NCI-H146 (cell line): ENCODE measurements around the gene MRPL42.
"Not testable (repeated sequence)": the region's sequence is repeated elsewhere in the genome, so short reads cannot be mapped to it uniquely, and the experiment has no call there.

Source experiments
- DNase-seq: peaks from one replicate; lab custom pipeline; 2025; lab: John Stamatoyannopoulos, UW

Gene MRPL42

DNA sequence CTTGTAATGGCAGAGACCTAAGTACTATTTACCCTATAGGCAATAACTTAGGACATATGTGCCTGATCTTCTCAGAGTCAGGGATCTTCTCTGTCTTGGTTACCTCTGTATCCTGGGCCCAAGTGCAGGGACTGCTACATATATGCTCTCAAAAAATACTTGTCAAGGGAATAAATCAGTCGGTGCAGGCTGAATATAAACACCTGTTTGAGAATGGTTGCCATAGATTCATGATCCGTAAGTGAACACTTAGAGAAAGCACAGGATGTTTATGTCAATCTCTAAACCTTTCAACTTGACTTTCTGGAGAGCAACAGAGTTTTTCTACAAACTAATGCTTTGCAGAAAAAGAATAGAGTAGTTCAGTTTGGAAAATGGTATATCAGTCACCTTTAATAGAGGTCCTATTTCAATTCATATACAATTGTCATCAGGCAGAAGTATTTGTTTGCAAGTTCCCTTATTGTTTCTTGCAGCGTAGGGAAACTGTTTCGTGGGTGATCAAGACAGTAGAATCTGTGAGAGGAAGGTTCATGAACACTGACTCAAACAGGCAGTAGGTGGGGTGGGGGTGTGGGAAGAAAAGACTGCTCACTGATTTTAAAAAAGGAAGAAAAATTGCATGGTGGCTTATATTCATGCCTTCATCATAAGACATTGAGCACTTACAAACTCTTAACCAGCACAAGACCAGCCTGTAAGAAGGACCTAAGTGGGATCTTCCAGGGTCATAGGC lies 19.6 kb upstream of the MRPL42 start:
- DNase-seq, result no peak

DNA sequence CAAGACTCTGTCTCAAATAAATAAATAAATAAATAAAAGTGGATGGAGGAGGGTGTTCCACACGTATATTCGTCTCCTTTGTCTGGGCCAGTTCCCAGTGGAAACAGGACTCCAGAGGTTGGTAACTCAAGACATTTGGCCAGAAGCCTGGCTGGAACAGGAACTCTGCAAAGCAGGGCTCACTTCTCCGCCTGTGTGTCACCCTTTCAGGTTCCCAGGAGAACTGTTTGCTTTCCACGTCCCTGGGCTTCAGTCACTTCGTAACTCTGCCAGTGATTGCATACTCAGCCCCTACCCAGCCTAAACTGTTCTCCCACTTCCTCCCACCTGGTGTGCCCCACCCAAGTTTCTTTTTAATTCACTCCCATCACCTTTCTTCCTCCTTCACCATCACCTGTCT lies 18.5 kb upstream of the MRPL42 start:
- DNase-seq, result no peak

DNA sequence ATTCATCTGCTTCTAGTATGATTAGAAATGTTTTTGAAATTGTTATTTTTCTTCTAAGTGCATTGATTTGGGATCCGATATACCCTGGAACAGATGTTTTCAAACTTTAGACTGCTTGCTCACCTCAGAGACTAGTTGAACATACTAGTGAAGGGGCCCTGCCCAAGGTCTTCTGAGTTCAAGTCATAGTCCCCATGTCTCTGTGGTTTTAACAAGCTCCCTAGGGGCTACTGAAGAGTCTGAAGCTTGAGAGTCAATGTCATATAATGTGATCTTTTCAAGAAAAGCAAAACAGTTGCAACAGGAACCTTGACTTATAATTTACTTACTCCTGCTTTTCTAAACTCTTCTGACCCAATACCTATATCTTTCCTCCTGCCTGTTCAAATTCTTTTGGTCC lies 18.0 kb upstream of the MRPL42 start:
- DNase-seq, result no peak

DNA sequence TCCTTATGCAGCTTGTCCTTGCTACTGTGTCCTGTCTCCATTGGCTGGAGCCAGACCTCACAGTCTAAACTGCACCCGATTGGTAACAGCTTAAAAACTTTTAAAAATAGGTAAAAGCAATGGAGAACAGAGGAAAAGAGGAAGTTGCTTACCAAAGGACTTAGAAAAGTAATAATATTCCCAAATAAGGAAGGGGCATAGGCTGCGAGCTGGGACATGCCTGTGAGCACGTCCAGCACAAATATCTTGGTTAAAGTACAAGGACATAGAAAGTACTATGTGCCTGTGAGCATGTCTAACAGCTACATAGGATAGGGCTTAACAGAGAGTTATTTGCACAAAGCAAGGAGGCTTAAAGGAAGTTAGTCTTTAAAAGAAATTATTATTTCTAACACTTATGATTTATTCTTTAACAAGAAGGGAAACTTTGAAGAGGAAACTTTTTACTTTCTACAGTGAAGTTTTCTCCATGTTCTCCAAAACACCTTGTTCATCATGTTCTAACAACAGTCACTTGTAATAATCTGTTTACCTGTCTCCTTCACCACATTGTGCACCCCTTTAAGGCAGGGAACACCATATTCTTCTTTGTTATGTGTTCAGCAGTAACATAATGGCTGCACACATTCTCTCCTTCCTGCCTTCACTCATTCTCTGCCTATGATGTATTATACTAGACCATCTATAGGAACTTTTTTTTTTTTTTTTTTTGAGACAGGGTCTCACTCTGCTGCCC lies 15.7 kb upstream of the MRPL42 start:
- DNase-seq, result no peak

DNA sequence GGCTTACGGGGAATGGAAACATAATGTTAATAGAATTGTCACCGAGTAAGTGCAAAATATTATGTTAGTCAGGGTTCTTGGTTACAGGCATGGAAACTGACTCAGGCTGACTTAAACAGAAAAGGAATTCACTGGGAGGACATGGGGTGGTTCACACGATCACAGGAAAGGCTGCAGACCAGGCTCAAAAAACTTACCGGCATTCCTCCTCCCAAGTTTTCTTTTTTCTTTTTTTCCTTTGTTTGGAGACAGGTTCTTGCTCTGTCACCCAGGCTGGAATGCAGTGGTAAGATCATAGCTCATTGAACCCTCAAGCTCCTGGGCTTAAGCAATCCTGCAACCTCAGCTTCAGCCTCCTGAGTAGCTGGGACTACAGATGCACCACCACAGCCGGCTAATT lies 13.7 kb upstream of the MRPL42 start:
- no peak for DNase-seq

DNA sequence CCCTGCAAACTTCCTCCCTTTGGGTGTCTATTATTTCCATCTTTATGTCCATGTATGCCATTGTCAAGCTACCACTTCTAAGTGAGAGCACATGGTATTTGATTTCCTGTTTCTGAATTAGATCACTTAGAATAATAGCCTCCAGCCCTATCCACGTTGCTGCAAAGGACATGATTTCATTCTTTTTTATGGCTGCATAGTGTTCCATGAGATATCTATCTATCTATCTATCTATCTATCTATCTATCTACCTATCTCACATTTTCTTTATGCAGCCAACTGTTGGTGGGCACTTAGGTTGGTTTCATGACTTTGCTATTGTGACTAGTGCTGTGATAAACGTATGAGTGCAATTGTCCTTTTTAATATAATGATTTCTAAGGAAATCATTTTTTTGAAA lies 11.2 kb upstream of the MRPL42 start:
- DNase-seq, result no peak

DNA sequence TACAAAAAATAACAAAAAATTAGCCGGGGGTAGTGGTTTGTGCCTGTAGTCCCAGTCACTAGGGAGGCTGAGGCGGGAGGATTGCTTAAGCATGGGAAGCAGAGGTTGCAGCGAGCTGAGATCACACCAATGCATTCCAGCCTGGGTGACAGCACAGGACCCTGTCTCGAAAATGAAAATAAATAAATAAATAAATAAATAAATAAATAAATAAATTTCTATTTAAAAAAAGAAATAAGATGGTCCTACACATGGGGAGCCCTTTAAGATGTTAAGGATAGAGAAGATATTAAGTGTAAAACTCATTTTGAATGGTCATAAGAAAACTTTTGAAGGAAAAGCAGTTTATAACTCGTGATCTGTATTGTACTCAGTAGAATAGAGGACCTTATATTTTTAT lies 8.2 kb upstream of the MRPL42 start:
- no peak for DNase-seq

DNA sequence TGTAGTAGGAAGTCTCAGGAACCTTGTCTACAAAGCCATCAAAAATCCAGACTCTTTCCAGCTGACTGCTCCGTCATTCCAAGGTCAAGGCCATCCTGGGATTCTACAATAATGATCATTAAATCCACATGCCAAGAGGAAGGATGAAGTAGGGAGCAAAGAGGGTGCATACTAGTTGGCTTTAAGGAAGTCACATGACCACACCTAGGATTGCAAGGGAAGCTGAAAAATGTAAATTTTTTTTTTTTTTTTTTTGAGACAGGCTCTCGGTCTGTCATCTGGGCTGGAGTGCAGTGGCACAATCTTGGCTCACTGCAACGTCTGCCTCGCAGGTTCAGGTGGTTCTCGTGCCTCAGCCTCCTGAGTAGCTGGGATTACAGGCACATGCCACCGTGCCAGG lies 7.3 kb upstream of the MRPL42 start:
- DNase-seq, result no peak

DNA sequence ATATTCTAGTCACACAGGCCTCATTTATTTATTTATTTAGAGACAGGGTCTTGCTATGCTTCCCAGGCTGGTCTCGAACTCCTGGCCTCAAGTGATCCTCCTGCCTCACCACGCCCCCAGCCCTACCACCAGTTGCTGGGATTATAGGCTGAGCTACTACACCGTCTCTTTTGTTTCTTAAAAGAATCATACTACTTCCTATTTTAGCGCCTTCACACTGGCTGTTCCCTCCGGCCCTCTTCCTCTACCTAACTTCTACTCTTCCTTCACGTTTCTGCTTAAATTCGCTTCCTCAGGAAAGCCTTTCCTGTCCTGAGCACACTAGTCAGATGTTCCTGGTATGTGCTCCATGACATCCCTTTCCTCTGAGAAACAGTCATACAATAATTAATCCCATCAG lies 6.4 kb upstream of the MRPL42 start:
- DNase-seq, result no peak

DNA sequence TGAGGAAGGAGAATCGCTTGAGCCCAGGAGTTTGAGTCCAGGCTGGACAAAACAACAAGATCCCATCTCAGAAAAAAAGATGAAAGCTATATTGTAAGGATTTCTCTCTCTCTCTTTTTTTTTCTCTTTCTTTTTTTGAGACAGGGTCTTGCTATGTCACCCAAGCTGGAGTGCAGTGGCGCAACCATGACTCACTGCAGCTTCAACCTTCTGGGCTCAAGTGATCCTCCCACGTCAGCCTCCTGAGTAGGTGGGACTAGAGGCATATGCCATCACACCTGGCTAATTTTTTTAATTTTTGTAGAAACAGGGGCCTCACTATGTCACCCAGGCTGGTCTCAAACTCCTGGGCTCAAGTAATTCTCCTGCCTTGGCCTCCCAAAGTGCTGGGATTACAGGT lies 5.8 kb upstream of the MRPL42 start:
- no peak for DNase-seq

DNA sequence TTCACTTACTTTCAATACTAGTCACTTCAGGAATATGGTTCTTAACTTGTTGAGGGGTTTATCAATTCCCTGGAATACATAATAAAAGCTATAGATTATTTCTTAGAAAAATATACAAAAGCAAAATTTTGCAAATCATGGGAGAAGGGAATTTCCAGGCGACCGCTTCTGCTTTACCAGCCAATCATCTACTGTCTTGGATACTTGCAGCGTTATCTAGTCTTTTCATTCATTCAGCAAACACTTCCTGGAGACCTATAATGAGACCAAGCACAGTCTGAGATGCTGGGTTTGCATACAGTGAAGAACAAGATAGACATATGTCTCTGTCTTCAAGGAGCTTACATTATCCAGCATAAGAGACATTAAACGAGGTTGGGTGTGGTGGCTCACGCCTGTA lies 1.5 kb upstream of the MRPL42 start:
- no peak for DNase-seq

DNA sequence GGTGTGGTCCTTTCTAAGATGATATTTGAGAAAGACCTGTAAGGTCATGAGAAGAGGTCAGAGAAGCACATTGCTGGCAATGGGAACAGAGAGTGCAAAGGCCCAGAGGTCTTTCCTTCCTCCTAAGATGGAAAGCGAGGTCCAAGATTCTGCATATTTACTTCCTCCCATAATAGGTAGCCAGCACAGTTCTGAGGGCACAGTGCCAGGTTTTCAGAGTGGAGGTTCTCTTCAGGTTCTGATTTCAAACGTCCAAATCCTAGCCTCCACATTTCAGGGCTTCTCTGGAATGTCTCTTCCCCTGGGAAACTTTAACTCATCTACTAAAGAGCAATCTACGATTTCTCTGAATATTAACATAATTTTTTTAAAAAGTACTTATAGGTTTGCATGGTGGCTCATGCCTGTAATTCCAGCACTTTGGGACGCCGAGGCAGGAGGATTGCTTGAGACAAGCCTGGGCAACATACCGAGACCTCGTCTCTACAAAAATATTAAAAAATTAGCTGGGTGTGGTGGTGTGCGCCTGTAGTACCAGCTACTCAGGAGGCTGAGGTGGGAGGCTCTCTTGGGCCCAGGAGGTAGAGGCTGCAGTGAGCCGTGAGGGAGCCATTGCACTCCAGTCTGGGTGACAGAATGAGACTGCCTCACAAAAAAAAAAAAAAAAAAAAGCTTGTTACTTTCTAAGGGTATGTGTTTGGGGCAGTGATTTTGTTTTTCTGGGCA lies 526 bp upstream of the MRPL42 start:
- no peak for DNase-seq

DNA sequence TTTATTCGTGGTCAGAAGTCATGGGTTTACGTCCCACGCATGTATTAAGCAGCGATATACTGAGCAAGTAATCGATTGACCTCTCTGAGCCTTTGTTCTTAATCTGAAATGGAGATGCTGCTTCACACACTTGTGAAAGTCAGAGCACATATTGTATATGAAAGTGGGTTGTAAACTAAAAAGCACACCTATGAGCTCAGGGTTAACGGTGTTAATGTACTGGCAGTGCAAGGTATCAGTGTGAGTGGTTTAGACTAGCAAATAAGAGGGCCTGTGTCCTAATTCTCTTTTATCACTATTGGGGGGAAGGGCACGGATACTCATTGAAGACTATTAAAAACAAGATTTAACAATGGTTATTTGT lies 676 bp downstream of the MRPL42 start:
- no peak for DNase-seq

DNA sequence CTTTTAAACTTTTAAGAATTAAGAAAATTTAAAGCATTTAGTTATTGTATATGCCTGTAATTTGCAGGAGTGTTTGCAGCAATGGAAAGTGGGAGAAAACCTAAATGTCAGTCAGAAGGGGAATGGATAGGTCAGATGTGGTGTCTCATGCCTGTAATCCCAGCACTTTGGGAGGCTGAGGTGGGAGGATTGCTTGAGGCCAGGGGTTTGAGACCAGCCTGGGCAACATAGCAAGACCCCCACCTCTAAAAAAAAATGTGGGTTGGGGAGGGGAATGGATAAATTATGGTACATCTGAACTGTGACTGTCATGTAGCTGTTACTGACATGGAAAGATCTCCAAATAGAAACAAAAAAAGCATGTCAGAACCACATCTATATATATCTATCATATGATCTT lies 2.1 kb downstream of the MRPL42 start:
- no peak for DNase-seq

DNA sequence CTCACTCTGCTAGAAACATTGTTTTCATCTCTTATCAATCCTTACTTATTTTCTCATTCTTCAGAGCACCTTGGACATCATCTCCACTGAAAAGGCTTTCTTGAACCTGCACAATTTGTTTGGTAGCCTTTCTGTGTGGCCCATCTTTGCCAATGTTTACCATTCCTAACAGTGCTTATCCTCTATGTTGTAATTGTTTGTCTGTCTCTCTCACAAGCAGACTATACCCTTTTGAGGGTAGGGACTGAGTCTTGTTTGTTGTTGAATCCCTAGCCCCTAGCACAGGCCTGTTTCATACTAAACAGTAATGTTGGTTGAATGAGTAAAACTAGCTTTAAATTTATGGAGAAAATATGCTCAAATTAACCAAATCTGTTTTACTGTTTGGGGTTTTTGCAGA lies 9.2 kb downstream of the MRPL42 start:
- no peak for DNase-seq

DNA sequence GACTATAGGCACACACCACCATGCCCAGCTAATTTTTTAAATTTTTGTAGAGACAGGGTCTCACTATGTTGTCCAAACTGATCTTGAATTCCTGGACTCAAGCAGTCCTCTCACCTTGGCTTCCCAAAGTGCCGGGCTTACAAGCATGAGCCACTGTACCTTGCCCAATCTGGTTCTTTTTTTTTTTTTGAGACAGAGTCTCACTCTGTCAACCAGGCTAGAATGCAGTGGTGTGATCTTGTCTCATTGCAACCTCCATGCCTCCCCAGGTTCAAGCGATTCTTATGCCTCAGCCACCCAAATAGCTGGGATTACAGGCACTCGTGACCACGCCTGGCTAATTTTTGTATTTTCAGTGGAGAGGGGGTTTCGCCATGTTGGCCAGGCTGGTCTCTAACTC lies 15.4 kb downstream of the MRPL42 start:
- DNase-seq, result no peak

DNA sequence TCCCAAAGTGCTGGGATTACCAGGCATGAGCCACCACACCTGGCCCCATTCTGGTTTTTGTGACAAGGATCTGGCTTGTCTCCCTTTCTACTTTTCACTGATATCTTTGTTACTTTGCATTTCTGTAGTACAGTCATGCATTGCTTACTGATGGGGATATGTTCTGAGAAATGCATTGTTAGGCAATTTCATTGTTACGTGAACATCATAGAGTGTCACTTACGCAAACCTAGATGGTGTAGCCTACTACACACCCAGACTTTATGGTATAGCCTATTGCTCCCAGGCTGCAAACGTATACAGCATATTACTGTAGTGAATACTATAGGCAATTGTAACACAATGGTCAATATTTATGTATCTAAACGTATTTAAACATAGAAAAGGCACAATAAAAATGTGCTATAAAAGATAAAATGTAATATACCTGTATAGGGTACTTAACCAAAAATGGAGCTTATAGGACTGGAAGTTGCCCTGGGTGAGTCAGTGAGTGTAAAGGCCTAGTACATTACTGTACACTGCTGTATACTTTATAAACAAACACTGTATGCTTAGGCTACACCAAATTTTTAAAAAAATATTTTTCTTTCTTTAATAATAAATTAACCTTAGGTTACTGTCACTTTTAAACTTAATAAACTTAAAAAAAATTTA lies 16.0 kb downstream of the MRPL42 start:
- DNase-seq, result no peak

DNA sequence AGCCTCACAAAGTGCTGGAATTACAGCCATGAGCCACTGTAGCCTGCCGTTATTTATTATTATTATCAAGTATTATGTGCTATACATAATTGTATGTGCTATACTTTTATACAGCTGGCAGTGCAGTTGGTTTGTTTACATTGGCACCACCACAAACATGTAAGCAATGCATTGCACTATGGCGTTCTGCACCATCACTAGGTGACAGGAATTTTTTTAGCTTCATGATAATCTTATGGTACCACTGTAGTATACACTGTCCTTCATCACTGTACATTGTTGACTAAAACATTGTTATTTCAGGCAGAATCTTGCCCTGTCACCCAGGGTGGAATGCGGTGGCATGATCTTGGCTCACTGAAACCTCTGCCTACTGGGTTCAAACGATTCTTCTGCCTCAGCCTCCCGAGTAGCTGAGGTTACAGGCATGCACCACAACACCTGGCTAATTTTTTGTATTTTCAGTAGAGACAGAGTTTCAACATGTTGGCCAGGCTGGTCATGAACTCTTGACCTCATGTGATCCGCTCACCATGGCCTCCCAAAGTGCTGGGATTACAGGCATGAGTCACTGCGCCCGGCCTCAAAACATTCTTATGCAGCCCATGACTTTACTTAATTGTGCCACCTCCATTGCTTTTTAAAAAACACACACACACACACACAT lies 17.1 kb downstream of the MRPL42 start:
- no peak for DNase-seq

DNA sequence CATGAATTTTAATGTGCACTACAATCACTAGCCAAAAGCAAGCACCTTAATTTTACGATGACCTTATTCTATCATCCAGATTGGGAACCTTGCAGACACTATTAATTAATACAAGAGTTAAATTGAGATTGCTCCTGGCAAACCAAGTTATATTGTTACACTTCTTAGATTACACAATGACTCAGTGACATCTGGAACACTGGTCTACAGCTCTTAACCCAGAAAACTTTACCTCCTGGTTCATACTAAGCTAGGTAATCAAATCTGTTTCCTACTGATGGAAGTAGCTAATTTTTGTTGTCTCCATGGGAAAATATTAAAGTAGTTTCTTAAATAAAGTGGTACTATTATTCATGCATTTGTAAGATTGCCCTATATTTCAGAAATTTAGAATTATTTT lies 25.5 kb downstream of the MRPL42 start:
- not testable (repeated sequence) for DNase-seq

DNA sequence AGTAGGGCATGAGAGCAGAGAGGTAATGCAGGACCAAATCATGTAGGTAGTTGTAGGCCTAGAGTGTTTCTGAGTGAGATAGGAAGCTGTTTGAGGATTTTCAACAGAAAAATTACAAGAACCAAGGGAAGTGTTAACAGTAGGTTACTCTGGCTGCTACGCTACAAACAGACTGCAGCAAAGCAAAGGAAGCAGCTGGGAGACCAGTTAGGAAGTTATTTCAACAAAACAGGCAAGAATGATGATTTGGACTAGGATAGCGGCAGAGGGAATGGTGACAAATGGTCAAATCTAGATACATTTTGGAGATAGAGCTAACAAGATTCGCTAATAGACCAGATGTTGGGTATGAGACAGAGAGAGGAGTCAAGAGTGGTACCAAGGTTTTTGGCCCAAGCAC lies 26.8 kb downstream of the MRPL42 start:
- DNase-seq, result no peak

DNA sequence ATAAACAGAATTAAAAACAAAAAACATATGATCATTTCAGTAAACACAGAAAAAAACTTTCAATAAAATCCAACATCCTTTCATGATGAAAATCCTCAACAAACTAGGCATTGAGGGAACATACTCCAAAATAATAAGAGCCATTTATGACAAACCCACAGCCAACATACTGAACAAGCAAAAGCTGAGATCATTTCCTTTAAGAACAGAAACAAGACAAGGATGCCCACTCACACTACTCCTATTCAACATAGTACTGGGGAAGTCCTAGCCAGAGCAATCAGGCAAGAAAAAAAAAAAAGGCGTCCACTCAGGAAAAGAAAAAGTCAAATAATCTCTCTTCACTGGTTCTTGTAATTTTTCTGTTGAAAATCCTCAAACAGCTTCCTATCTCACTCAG lies 30.1 kb downstream of the MRPL42 start:
- no peak for DNase-seq

DNA sequence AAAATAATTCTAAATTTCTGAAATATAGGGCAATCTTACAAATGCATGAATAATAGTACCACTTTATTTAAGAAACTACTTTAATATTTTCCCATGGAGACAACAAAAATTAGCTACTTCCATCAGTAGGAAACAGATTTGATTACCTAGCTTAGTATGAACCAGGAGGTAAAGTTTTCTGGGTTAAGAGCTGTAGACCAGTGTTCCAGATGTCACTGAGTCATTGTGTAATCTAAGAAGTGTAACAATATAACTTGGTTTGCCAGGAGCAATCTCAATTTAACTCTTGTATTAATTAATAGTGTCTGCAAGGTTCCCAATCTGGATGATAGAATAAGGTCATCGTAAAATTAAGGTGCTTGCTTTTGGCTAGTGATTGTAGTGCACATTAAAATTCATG lies 31.5 kb downstream of the MRPL42 start:
- not testable (repeated sequence) for DNase-seq
